HG02798 (cell line): ENCODE results near the gene WDR82.
"Not testable (repeated sequence)": the region's sequence is repeated elsewhere in the genome, so short reads cannot be mapped to it uniquely, and the experiment has no call there.

Source experiments
- ATAC-seq: cut with Tn5 transposase; IDR thresholded peaks from one replicate; pipeline ENCODE4 v1.9.1; 2021; ENCODE audit warnings: mild to moderate bottlenecking; ENCODE audit not compliant: unreplicated experiment, poor library complexity

Gene WDR82

DNA sequence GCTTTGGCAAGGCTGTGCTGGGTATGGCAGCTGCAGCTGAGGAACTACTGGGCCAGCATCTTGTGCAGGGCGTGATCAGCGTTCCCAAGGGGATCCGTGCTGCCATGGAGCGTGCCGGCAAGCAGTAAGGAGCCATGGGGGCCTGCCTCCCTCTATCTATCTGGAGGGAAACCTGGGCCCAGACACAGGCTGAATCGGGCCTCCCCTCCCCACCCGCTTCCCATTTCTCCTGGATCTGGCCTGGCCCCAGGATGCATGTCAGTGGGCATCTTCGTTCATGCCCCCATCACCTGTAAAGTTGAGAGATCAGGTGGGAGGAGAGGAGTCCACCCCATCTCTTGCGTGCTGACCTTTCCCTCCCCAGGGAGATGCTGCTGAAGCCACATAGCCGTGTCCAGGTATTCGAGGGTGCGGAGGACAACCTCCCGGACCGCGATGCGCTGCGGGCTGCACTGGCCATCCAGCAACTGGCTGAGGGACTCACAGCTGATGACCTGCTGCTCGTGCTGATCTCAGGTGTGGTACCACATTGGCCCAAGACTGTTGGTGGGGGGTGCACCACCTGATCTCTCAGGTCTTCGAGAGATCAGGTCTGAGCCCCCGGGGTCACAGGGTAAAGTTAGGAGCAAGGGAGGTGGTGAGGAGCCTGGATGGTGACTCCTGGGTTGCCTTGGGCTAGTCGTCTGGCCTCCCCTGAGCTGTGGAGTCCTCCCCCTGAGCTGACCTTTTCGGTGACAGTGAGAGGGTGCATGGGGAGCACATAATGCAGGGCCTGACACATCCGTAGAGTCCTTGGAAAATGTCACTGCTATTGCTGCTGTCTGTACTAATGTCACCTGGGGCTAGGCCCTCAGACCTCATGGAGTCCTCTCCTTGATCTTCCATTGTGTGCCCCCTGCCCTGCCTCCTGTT lies 12.4 kb upstream of the WDR82 start:
- no peak for ATAC-seq

DNA sequence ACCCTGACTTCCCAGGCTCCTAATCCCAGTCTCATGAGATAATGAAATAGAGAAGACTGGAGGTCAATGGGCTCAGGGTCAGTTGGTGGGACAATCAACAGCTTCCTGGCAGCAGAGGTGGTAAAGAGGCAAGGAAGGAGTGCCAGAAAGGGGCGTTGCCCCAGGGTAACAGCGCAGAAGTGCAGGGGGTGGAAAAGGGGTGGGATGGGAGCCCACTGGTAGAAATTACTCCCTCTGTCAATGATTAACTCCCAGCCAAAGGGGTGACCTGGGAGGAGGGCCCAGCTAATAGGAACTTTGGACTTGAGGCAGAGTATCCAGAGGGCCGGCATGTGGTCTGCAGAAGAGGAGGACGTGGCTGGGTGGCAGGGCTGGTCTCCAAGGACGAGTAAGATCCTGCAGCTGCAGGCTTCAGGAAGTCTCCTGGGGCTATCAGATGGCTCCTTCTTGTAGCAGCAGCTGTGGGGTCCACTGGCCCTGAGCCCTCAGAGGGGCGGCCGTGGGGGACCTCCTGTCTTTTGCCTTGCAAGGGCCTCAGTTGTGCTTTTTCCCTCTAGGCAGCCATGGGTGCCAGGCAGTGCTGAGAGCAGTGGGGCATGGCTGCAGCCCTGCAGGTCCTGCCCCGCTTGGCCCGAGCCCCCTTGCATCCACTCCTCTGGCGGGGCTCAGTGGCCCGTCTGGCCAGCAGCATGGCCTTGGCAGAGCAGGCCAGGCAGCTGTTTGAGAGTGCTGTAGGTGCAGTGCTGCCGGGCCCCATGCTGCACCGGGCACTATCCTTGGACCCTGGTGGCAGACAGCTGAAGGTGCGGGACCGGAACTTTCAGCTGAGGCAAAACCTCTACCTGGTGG lies 11.5 kb upstream of the WDR82 start:
- ATAC-seq, result no peak

DNA sequence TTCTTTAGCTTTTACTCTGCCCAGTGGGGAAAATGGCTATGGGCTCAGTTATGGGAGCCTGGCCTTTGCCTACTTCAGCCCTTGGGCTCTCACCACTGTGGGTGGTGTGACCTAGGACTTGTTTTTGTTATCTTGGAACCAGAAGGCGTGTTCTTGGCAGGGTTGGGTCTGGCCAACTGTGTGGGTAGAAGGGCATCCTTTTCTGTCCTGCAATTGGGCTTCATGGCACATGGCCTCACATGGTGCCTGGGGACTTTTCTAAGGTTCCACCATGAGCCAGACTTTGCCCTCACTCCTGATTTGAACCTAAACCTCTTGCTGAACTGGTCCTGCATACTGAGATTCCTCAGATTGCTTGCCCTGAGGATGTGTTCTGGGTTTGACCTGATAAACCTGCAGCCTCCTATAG lies 10.9 kb upstream of the WDR82 start:
- no peak for ATAC-seq

DNA sequence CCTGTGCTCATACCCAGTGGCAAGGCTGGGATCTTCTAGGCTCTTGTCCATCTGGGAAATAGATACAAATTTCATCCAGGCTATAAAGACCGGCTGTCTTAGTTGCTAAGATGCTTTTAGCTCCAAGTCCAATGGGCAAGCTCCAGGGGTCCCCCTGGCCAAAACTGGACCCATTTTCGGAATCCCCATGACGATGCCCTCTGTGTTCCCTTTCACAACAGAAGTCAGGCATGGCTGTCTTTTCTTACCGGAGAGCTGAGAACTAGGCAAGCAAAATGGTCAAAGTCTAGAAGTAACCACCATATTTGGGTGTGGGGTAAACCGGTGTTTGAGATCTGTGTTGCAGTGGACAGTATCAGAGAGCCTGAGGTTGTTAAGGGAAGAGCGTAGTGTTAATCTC lies 10.2 kb upstream of the WDR82 start:
- ATAC-seq, result no peak

DNA sequence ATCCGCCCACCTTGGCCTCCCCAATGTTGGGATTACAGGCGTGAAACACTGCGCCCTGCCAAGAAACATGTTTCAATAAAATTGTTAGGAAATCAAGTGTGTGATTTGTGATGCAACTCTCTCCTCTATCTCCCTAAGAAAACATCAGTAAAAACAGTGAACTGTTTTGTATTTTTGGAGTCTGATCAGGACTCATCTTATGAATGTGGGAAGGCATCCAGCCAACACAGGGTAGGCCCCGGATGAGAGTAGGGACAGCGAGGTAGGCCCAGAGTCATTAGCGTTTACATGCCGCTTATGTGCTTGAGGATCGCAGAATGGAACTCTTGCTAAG lies 8.3 kb upstream of the WDR82 start:
- no peak for ATAC-seq

DNA sequence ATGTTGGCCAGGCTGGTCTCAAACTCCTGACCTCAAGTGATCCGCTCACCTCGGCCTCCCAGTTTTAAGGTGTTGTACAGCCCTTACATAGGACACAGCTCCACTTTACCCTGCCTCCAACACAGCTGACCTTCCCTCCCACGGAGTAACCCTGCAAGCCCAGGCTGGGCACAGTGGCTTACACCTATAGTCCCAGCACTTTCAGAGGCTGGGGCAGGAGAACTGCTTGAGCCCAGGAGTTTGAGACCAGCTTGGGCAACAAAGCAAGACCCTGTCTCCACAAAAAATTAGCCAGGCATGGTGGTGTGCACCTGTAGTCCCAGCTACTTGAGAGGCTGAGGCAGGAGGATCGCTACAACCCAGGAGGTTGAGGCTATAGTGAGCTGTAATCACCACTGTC lies 5.6 kb upstream of the WDR82 start:
- not testable (repeated sequence) for ATAC-seq

DNA sequence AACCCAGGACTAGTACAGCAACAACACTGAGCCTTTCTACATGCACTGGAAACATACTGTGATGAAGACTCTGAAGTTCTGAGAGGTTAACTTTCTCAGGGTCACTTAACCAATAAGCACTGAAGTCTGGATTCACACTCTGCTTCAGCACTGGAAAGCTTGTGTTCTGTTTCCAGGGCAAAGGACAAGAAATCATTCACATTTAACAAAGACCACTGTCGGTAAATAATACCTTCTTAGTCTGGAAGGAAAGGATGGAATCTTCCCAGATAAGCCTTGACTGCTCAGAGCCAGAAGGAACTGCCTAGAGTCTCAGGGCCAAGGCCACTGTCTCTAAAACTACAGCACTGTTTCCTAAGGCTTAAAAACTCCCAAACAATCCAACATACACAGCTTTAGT lies 4.9 kb upstream of the WDR82 start:
- no peak for ATAC-seq

DNA sequence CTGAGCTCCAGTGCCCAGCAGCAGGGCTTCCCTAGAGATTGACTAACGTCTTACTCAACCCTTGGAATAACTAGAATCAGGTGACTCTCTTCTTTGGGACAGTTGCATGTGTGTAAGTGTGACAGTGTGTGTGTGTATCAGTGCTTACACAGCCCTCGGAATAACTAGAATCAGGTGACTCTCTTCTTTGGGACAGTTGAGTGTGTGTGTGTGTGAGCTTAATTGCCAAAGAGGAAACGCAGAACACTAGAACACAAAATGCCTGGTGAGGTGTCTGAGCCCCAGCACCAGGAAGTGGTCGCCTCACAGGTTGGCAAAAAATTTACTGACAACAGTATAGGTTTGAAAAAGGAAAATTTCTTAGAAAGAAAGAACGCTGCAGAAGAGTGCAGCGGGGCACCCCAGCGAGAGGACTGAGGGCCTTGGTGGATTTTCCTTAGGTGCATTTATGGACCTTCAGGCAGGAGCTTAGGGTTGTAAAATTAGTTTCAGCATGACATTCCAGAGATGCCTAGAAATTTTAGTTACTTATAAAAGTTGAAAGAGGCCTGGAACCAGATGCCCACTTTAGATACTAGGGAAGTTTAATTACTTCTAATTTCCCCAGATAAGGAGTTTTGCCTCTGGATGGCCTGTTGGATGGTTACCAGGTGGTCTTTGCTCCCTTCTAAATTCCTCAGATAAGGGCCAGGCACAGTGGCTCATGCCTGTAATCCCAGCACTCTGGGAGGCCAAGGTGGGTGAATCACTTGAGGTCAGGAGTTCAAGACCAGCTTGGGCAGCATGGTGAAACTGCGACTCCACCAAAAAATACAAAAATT lies 3.7 kb upstream of the WDR82 start:
- no peak for ATAC-seq

DNA sequence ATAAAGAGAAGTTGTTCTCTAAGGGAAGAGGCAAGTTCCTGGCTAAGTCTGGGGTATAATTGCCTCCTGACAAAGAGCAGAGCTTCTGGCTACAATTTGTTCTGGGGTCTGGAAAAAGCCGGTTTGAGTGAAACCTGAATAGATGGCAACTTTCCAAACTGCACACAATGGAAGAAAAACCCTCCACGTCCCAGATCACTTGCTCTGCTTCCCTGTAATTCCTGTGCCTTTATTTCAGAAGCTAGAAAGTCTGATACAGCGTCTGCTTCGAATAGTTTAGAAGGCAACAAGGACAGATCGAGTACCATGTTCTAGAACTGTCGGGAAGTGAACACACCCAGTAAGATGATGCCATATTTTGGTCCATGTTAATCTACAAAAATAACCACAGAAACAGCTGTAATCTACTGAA lies 1.6 kb upstream of the WDR82 start:
- ATAC-seq, result no peak

DNA sequence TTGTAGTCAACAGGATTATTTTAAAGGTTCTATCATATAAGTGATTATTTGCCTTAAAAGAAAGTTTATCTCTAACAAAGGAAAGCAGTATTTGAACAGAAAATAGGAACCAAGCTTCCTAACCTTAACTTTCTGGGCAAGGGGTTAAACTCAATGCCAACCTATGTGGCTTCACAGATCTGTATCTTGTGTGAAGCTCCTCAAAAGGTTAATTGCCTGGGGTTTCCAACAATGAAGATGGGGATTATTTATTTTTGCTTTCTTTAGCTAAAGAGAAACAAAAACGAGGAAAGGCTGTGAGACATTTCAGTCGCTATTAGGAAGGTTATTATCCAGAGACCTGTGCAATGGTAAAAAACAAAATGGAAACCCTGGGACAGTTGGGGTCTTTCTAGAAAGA lies 1.1 kb upstream of the WDR82 start:
- ATAC-seq, result no peak

DNA sequence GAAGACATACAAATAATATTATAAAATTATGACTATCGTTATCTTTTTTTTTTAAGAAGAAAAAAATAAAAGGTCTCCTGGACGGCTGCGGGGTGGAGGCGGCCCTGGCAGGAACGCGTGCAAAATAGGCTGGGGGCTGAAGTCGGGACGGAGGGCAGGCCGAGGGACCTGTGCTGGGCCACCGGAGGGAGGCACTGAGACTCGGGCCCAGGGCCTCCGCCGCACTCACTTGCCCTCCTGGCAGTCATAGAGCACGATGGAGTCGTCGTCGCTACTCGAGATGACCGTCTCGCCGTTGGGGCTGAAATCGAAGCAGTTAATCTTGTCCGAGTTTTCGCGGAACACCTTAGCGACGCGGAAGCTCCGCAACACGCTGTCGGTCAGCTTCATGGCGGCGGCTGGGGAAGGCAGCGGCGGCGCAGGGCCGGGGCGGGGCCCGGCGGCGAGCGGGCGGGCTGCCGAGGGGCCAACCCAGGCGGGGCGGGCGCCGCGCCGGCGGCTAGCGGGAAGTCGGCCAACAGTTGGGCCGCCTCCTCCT lies 408 bp downstream of the WDR82 start:
- ATAC-seq, result peak; percentile 70

DNA sequence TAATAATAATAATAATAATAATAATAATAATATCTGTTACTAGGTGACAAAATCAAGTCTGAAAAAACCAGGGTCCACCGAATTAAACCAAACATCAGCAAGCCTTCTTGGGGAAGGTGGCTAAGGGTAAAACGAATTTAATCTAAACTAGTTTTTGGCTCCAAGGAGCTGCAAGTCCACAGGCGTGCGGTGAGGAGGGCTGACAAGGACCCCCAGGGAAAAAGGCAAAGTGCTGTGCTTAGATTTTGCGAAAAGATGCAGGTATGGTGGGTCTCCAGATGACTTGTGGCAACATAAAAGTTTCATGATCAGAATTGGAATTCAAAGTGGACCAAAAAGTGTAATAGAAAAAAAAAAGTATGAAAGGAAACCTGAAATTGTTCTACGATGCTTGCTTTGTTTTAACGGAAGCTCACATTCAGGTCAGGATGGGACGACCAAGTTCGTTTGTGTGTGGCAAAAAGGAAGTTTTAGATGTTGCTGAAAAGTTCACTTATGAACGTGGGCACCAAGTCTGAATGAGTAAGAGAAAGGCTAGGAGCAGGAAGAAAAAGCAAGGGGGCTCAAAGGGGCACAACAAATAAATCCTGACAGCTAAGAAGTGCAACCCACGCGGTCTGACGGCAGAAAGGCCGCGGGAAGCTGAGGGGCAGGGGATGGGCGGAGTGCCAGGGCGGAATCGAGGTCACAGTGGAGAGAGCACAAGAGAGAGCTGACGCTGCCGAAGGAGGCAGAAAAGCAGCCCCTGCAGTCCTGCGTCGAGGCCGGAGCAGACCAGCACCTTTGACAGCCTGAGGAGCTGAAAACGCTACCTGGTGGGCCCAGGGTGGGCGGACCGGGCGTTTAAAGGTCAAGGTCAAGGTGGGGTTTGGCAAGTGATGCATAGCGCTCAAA lies 1.1 kb downstream of the WDR82 start:
- peak; percentile 21 for ATAC-seq

DNA sequence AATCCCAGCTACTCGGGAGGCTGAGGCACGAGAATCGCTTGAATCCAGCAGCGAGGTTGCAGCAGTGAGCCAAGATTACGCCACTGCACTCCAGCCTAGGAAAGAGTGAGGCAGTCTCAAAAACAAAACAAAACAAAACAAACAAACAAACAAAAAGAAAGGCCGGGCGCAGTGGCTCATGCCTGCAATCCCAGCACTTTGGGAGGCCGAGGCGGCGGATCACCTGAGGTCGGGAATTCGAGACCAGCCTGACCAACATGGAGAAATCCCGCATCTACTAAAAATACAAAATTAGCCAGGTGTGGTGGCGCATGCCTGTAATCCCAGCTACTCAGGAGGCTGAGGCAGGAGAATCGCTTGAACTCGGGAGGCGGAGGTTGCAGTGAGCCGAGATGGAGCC lies 3.7 kb downstream of the WDR82 start:
- ATAC-seq, result not testable (repeated sequence)

DNA sequence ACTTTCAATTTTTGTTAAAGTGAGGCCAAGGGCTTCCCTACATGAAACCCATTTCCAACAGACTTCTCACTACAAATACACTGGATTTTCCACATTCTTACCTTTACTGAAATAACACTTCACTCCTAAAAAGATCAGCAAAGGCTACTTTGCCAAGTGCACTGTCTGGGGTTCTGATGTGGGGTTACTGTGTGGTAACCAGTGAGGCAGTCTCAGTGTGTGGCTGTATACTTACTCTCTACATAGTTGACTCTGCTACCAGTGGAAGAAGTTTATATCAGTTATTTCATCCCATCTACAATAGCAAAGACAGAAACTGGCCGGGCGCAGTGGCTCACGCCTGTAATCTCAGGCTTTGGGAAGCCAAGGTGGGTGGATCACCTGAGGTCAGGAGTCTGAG lies 5.6 kb downstream of the WDR82 start:
- no peak for ATAC-seq

DNA sequence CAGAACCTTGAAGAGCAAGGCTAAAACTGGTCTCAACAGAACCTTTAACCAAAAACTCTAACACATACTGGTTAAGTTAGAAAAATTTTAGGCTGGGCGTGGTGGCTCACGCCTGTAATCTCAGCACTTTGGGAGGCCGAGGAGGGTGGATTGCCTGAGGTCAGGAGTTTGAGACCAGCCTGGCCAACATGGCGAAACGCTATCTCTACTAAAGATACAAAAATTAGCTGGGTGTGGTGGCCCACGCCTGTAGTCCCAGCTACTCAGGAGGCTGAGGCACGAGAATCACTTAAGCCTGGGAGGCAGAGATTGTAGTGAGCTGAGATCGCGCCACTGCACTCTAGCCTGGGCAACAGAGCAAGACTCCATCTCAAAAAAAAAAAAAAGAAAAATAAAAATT lies 6.3 kb downstream of the WDR82 start:
- not testable (repeated sequence) for ATAC-seq

DNA sequence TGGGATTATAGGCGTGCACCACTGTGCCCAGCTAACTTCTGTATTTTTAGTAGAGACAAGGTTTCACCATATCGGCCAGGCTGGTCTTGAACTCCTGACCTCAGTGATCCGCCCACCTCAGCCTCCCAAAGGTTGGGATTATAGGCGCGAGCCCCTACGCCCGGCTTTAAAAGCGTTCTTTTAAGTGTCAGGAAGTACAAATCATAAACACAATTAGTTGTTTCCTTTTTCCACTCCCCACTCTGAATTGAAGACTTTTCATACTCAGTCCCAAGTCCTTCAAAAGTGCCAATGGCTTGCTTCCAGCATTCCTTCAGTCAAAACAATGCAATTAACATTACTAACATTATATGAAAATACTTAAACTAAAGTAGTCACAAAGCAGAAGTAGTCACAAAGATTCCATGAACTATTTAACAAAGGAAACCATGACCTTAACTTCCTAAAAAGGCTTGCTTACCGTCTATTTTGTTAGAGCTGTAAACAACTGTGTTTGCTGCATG lies 8.1 kb downstream of the WDR82 start:
- ATAC-seq, result no peak

DNA sequence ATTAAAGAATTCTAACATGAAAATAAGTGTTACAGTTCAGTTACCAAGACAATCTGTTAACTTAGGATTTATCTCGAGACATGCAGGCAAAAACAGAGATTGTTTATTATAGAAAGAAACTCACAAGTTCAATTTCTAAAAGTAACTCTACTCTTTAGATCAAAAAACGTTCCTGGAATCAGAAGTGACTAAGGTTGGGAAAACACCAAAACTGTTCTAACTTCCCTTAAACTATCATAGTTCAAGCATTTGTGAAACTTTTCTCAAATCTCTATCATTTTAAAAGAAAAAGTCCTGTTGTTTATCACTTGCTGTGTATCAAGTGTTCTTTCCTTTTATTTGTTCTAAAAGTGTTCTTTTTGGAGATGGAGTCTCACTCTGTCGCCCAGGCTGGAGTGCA lies 8.7 kb downstream of the WDR82 start:
- no peak for ATAC-seq

DNA sequence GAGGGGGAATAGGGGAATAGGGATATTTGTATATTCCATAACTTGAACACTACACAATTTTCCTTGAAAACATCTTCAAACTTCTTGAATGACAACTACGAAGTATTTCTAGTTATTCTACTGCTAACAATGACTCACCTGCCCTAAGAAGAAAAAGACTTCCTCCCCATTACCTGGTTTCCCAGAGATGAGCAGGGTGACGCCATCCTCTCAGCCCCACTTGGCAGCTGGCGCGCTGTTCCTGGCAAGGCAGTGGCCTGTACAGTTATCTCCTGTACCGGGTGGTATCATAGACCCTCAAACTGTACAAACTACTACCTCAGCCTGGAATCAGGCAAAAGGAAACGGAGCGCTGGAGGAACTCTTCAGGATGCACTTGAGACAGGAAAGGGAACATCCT lies 10.4 kb downstream of the WDR82 start:
- ATAC-seq, result no peak

DNA sequence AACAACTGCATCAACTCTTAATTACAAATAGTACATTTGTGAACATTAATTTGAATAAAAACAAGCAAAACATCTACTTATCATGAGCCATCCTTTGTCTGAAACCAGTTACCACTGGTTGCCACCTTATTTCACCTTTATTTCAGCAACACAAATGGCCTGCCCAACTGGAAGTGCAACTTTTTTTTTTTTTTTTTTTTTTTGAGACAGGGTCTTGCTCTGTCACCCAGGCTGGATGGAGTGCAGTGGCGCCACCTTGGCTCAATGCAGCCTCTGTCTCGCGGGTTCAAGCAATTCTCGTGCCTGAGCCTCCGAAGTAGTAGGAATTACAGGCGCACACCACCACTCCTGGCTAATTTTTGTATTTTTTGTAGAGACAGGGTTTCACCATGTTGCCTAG lies 13.1 kb downstream of the WDR82 start:
- ATAC-seq, result no peak
